Stimulated activated CD8-positive, alpha-beta memory T cell treated with anti-CD3 and anti-CD28 coated beads, Interleukin-7, amount 100 ng/mL, for 1 hour (primary cell): ENCODE data around the gene OCA2.
"Not testable (repeated sequence)": the region's sequence is repeated elsewhere in the genome, so short reads cannot be mapped to it uniquely, and the experiment has no call there.

Experiments
- DNase-seq, 2 donors: peaks; one replicate each; pipeline ENCODE4 v3.0.0-alpha.2; 2020; ENCODE audit warnings: low read depth in 2 of 2

The OCA2 gene

DNA sequence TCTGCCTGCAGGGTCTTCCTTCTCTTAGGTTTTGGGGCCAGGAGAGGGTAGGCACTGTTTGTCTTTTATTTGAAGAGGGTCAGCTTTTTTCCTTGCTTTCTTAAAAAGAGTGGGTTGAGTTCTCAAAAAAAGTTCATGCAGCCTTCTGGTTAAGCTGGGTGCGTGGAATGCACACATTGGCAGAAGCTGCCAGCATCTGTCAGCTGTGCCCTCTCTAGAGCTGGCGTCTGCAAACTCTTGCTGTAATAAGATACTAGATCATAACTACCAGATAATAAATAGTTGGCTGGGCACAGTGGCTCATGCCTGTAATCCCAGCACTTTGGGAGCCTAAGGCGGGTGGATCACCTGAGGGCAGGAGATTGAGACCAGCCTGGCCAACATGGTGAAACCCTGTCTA, 373.4 kb downstream of the OCA2 start:
- no peak for DNase-seq

DNA sequence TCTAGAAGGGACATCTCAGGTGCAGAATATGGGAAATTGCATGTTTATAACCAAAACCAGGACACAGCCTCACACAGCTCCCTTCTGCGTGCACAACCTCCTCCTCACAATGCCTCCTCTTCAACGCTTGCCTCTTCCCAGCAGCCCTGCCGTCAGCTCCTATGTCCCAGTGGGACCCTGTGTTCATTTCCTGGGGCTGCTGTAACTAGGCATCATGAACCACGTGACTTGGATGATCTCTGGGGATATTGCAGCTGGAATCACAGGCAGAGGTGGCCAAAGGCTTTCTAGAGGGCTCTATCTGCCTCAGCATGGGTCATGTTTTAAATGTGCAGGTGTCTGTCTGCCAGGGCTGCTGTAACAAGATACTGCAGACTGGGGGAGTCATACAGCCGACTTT, 375.3 kb downstream of the OCA2 start:
- no peak for DNase-seq

GRCh38 chr15:27722102-27722501, 377.0 kb downstream of the OCA2 start:
- no peak for DNase-seq

DNA sequence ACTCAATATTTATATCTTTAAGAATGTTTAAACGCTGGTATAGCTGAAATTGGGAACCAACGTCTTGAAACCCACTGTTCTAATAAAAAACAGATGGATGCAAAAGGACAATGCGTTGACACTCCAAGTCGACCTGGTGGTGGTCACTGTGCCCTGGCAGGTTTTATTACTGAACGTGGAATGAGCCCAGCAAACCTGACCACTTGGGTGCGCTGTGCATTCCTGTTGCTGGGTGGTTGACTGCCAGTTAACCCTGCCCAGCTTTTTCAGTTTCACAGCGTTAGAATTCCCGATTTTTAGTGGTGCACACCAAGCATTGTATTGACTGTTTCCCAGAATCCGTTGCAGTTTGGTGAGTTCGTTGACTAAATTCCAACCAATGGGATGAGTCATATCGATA, 384.4 kb downstream of the OCA2 start:
- no peak for DNase-seq

DNA sequence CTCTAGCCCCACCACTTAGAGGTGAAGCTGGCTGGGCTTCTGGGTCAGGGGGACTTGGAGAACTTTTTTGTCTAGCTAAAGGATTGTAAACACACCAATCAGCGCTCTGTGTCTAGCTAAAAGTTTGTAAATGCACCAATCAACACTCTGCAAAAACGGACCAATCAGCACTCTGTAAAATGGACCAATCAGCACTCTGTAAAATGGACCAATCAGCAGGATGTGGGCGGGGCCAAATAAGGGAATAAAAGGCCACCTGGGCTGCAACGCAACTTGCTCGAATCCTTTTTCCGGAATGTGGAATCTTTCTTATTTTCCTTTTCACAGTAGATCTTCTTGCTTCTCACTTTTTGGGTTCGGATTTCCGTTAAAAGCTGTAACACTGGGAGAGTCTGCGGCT, 385.3 kb downstream of the OCA2 start:
- not testable (repeated sequence) for DNase-seq

DNA sequence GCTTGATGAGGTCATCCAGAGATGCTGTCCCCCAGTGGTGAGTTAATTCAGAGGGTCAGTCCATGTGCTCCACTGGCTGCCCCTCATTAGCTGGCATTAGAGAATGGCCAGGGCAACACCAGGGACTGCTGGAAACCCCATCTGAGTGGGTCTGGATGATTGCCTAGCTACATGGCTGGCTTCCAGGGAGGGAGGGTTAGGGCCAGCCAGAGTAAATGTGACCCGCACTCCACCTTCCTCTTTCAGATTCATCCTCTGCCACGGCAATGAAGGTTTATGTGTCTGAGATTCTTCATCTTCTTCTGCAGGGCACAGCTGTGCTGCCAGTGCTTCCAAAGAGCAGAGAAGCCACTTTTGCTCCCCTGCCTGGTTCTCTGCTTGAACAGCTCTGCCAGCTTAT, 391.9 kb downstream of the OCA2 start:
- no peak for DNase-seq

- no peak for DNase-seq
Observed at GRCh38 chr15:27706300-27706699, 392.8 kb downstream of the OCA2 start.

GRCh38 chr15:27705056-27705455, 394.1 kb downstream of the OCA2 start:
- no peak for DNase-seq
